KOPT-K1 (cell line): ENCODE data around the gene GRIP2.

Source experiments
- H3K27ac ChIP-seq: fragments of 200-600 bp; sonication (generic); 2 replicates; pipeline ENCODE4 v1.5.1; 2016; ENCODE audit warnings: antibody characterized with exemption, mild to moderate bottlenecking, low read depth, low read length; ENCODE audit not compliant: poor library complexity, severe bottlenecking
- H3K36me3 ChIP-seq: fragments of 200-600 bp; sonication (generic); 2 replicates; pipeline ENCODE4 v1.5.1; 2017; ENCODE audit warnings: antibody characterized with exemption, mild to moderate bottlenecking, low read length, moderate library complexity; ENCODE audit not compliant: insufficient read depth
- H3K9me3 ChIP-seq: fragments of 200-600 bp; sonication (generic); 2 replicates; pipeline ENCODE4 v1.5.1; 2017; ENCODE audit warnings: antibody characterized with exemption, low read length, mild to moderate bottlenecking; ENCODE audit not compliant: insufficient read depth, poor library complexity, severe bottlenecking

The GRIP2 gene

GRCh38 chr3:14539742-14540491 is at the start of gene GRIP2:
TSS of gene GRIP2 (minus strand) at chr3:14540342. CDS start at chr3:14540308, 34 bp downstream.
- no peaks in the 10 kb centered on the region for H3K9me3 ChIP-seq
- no peak within 1 kb of the TSS for H3K27ac ChIP-seq
- no peaks in the 10 kb centered on the region for H3K36me3 ChIP-seq

GRCh38 chr3:14588425-14589112 is 48.4 kb upstream of the GRIP2 start:
- Histone ChIP-seq H3K36me3 (no peaks in the 10 kb centered on the region), H3K27ac (no peak overlapping the region), H3K9me3 (no peaks in the 10 kb centered on the region)

DNA sequence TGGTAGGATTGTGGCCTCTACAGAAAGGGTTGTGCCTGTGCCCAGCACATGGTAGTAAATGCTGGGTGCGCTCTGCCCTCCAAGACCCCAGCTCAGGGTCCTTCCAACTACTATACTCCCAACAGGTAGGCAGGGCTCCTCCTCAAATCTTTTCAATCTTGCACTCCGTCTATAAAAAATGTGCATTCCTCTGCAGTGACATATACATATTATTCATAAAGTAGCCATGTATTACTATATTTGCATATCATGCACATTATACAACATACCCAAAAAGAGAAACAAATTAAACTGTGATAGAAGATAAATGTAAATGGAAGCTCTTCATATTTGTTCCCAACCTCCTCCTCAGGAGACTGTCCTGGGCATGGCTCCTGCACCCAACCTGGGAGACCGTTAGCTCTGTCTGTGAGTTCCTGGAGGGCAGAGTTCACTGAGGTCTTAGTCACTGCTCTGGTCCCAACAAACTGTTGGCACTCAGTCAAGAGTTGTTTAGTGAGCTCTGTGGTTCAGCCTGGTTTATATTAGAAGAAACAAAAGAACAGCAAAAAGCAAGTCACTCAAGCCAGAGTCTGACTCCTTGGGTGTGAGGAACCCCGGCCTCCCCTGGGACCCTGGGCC is 47.7 kb upstream of the GRIP2 start:
- Histone ChIP-seq H3K9me3 (no peaks in the 10 kb centered on the region), H3K27ac (no peak overlapping the region), H3K36me3 (no peaks in the 10 kb centered on the region)

DNA sequence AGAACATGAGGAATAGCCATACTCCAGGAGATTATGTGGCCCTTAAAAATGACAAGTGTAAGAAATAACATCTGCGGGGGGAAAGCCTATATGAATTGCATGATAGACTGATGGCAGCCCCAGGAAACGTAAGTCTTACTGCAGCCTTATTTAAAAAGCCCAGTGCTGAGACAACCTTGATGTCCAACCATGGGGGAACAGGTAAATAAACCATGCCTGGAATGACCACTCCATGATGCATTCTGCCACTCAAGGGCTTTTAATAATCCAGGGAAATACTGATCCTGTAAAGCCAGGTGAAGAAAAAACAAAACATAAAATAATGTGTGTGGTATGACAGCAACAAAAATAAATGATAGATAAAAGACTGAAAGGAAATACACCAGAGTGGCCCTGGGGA is 46.5 kb upstream of the GRIP2 start:
- Histone ChIP-seq H3K36me3 (no peaks in the 10 kb centered on the region), H3K27ac (no peak overlapping the region), H3K9me3 (no peaks in the 10 kb centered on the region)

- Histone ChIP-seq H3K27ac (no peak overlapping the region), H3K9me3 (no peaks in the 10 kb centered on the region), H3K36me3 (no peaks in the 10 kb centered on the region)
Measured at GRCh38 chr3:14583548-14584091, 43.5 kb upstream of the GRIP2 start.

DNA sequence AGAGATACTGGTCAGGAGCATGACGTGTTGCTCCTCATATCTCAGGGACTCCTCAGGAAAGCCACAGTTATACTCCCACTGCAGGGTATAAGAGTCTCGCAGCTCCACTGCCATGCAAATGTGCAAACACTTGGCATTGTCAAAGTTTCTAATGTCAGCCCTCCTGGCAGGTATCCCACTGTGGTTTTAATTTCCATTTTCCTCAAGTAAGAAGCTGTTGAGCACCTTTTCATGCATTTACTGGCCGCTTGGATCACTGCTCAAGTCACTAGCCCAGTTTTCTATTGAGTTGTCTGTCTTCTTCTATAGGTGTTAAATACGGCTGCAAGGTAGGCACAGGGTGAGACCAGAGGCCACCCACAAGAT is 41.9 kb upstream of the GRIP2 start:
- Histone ChIP-seq H3K36me3 (no peaks in the 10 kb centered on the region), H3K9me3 (no peaks in the 10 kb centered on the region), H3K27ac (no peak overlapping the region)

DNA sequence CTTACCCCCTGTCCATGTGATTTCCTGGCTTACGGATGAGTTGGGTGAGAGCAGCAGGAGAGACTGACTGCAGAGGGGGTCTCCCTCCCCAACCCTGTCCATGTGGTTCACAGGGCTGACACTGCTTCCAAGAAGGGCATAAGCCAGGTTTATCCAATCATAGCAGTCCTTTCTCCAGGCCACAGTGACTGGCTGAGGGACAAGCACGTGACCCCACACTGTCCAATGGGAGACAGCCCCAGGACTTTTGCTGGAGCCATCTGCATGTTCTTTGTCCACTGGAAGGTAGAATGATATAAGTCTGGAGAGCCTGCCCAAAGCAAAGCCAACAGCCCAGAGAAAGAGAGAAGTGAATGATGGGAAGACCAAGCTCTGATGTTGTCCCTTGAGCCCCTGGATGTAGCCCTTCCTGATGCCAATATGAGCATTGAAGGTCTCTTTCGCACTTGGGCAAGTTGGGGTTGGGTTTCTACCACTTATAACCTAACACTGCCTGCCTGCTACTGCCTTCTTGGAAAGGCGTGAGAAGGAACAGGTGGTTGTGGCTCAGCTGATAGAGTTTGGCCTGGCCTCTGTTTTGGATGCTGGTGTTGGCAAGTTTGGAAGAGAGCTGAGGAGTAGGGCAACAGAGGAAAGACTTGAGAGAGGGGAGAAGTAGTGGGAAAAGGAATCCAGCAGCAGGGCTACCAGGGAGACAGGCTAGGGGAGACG is 41.3 kb upstream of the GRIP2 start:
- Histone ChIP-seq H3K36me3 (no peaks in the 10 kb centered on the region), H3K27ac (no peak overlapping the region), H3K9me3 (no peaks in the 10 kb centered on the region)

GRCh38 chr3:14577897-14578296 is 37.8 kb upstream of the GRIP2 start:
- no peak overlapping the region for H3K27ac ChIP-seq
- no peaks in the 10 kb centered on the region for H3K36me3 ChIP-seq
- H3K9me3 ChIP-seq, result no peaks in the 10 kb centered on the region

DNA sequence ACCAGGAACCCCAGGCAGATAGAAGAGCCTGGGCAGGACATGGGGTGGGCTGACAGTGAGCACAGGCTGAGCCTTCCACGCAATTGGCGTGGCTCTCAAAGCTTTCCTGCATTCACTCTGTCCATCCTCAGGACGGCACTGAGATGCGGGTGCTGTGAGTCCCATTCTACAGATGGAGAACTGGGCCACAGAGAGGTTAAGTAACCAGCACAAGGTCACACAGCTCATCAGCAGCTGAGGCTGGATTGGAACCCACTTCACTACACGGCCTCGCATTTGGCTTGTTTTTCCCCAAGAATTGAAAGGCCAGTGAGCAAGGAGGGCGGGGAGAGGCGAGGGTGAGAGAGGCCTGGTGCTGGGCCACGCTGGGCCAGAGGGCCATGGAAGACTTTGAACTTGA is 36.0 kb upstream of the GRIP2 start:
- no peak overlapping the region for H3K27ac ChIP-seq
- H3K9me3 ChIP-seq, result no peaks in the 10 kb centered on the region
- H3K36me3 ChIP-seq, result no peaks in the 10 kb centered on the region

GRCh38 chr3:14574183-14574582 is 34.0 kb upstream of the GRIP2 start:
- H3K9me3 ChIP-seq, result no peaks in the 10 kb centered on the region
- no peaks in the 10 kb centered on the region for H3K36me3 ChIP-seq
- no peak overlapping the region for H3K27ac ChIP-seq

- H3K36me3 ChIP-seq, result no peaks in the 10 kb centered on the region
- no peaks in the 10 kb centered on the region for H3K9me3 ChIP-seq
- H3K27ac ChIP-seq, result no peak overlapping the region
Measured at GRCh38 chr3:14573706-14574105, 33.6 kb upstream of the GRIP2 start.

GRCh38 chr3:14570864-14571263 is 30.7 kb upstream of the GRIP2 start:
- no peaks in the 10 kb centered on the region for H3K36me3 ChIP-seq
- H3K27ac ChIP-seq, result peak overlapping the region; percentile 12
- no peaks in the 10 kb centered on the region for H3K9me3 ChIP-seq

DNA sequence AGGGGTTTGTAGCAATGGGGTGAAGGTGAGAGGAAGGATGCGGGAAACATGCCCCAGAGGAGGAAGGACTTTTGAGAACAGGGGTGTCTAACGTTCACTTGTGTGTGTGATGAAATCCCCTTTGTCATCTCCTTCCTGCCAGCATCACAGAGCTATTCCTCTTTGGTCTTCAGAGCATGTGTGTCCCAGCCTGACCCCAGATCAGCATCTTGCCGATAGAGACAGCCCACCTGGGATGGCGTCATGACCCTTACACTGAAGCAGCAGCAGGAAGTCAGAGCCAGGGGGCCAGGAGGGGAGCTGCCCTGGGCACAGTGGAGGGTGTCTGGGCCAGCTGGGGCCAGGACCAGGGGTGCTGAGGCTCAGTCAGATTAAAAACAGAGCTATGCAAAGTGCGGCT is 29.9 kb upstream of the GRIP2 start:
- Histone ChIP-seq H3K27ac (peak overlapping the region; percentile 64), H3K36me3 (no peaks in the 10 kb centered on the region), H3K9me3 (no peaks in the 10 kb centered on the region)

- no peaks in the 10 kb centered on the region for H3K36me3 ChIP-seq
- H3K9me3 ChIP-seq, result no peaks in the 10 kb centered on the region
- H3K27ac ChIP-seq, result peak overlapping the region; percentile 64
Measured at GRCh38 chr3:14569474-14570000, 29.4 kb upstream of the GRIP2 start.

- peak overlapping the region; percentile 64 for H3K27ac ChIP-seq
- no peaks in the 10 kb centered on the region for H3K9me3 ChIP-seq
- no peaks in the 10 kb centered on the region for H3K36me3 ChIP-seq
Measured at GRCh38 chr3:14568269-14568668, 28.1 kb upstream of the GRIP2 start.
